Osteocyte (in vitro differentiated cells): ENCODE data around the gene CBX1. TPM values are rescaled to one million over a fixed set of nuclear protein-coding genes. Genes with fewer than 3 reads are reported as not detected.

Source experiments
- DNase-seq: peaks from one replicate; pipeline ENCODE4 v3.0.0; 2021; ENCODE audit warnings: mixed read lengths; ENCODE audit not compliant: unreplicated experiment; ENCODE audit errors: extremely low spot score
- H3K27ac Mint-ChIP-seq: one replicate; pipeline ENCODE4 v1.8.0; 2021; ENCODE audit warnings: mild to moderate bottlenecking, mixed read lengths; ENCODE audit not compliant: unreplicated experiment
- H3K27me3 Mint-ChIP-seq: one replicate; pipeline ENCODE4 v1.8.0; 2021; ENCODE audit warnings: mixed read lengths; ENCODE audit not compliant: unreplicated experiment
- H3K36me3 Mint-ChIP-seq: one replicate; pipeline ENCODE4 v1.8.0; 2021; ENCODE audit warnings: mixed read lengths; ENCODE audit not compliant: unreplicated experiment
- H3K4me1 Mint-ChIP-seq: one replicate; pipeline ENCODE4 v1.8.0; 2021; ENCODE audit warnings: mixed read lengths; ENCODE audit not compliant: unreplicated experiment
- H3K4me3 Mint-ChIP-seq: one replicate; pipeline ENCODE4 v1.8.0; 2021; ENCODE audit warnings: mild to moderate bottlenecking, moderate library complexity, mixed read lengths; ENCODE audit not compliant: unreplicated experiment
- H3K9me3 Mint-ChIP-seq: one replicate; pipeline ENCODE4 v1.8.0; 2021; ENCODE audit warnings: mixed read lengths; ENCODE audit not compliant: unreplicated experiment
- CTCF ChIP-seq: fragments of 200-600 bp; sonication (generic); IDR thresholded peaks from 2 replicates; pipeline ENCODE4 v1.5.0; 2021; ENCODE audit warnings: antibody characterized with exemption, mild to moderate bottlenecking, moderate library complexity
- microRNA-seq: library from miRNA; unstranded; fragments of <30 nt; microRNA quantifications from one replicate; pipeline ENCODE4 v1.1.0, GENCODE V29; 2020; ENCODE audit not compliant: unreplicated experiment
- total RNA-seq: library from RNA; stranded (reverse); gene quantifications from 2 replicates; pipeline ENCODE4 v1.2.1, GENCODE V29; 2021

Gene CBX1
- total RNA-seq, 1 donor from 2014 or later = 76.5 TPM

- H3K4me1 Mint-ChIP-seq = peaks cover 35% of the 10 kb centered on the region
- peaks cover 8% of the 10 kb centered on the region for H3K27me3 Mint-ChIP-seq
- no peaks in the 10 kb centered on the region for H3K9me3 Mint-ChIP-seq
These were observed 79.3 kb downstream of the CBX1 start for GRCh38 chr17:48021934-48022333.

More at GRCh38 chr17:48021934-48022333, 79.3 kb downstream of the CBX1 start:
- DNase-seq = no peak
- Mint-ChIP-seq H3K36me3 (no peaks in the 10 kb centered on the region), H3K27ac (no peak overlapping the region), H3K4me3 (no peak overlapping the region)
- TF ChIP-seq CTCF = no peak

Small RNAs within 50 kb of the gene (microRNA-seq; reads per million reads assigned to microRNA genes)
- 563 reads per million, percentile 74 among the genes with 10 or more reads in this experiment for gene MIR152

Other genes starting within 250 kb of the CBX1 start
- gene SP2, start 205.2 kb downstream of the CBX1 start, total RNA-seq = 19.9 and 20.7 TPM in 2 replicates
- gene PNPO, start 159.9 kb downstream of the CBX1 start, total RNA-seq = 9.0 and 9.2 TPM in 2 replicates
- gene PRR15L, start 143.6 kb downstream of the CBX1 start, total RNA-seq = not detected in 2 replicates
- 136 and 148 TPM in 2 replicates for gene CDK5RAP3, start 130.4 kb downstream of the CBX1 start, total RNA-seq
- gene COPZ2, start 63.7 kb downstream of the CBX1 start, total RNA-seq = 49.4 and 53.4 TPM in 2 replicates
- gene NFE2L1, start 53.1 kb downstream of the CBX1 start, total RNA-seq = 250 and 278 TPM in 2 replicates
- gene SNX11, start 6.3 kb upstream of the CBX1 start, total RNA-seq = 16.2 and 18.3 TPM in 2 replicates